BLaER1 treated with 17β-estradiol and CSF1 and Interleukin-3, amounts not matched to agents 10 nM and 100 nM (cell line): ENCODE results near the gene COPE.
A peak's percentile ranks its signal among the peaks of the same experiment; 100 is the strongest.

Experiments
- H3K27ac ChIP-seq, 11 experiments: shearing (Covaris generic); formaldehyde crosslinking; 2 replicates each; pipeline ENCODE4 v1.8.1; 2022
- H3K27me3 ChIP-seq, 11 experiments: shearing (Covaris generic); formaldehyde crosslinking; 2 replicates each; pipeline ENCODE4 v1.8.1; 2022
- H3K36me3 ChIP-seq, 11 experiments: shearing (Covaris generic); formaldehyde crosslinking; 2 replicates each; pipeline ENCODE4 v1.8.1; 2022
- H3K4me1 ChIP-seq, 10 experiments: shearing (Covaris generic); formaldehyde crosslinking; 2 replicates each; pipeline ENCODE4 v1.8.1; 2022
- H3K4me2 ChIP-seq, 11 experiments: shearing (Covaris generic); formaldehyde crosslinking; 2 replicates each; pipeline ENCODE4 v1.8.1; 2022
- H3K4me3 ChIP-seq, 10 experiments: shearing (Covaris generic); formaldehyde crosslinking; 2 replicates each; pipeline ENCODE4 v1.8.1; 2022
- H3K9ac ChIP-seq, 11 experiments: shearing (Covaris generic); formaldehyde crosslinking; 2 replicates each; pipeline ENCODE4 v1.8.1; 2022
- H3K9me3 ChIP-seq, 11 experiments: shearing (Covaris generic); formaldehyde crosslinking; replicated peaks in 1 of 11; 2 replicates each; pipeline ENCODE4 v1.8.1; 2022
- H4K20me1 ChIP-seq, 11 experiments: shearing (Covaris generic); formaldehyde crosslinking; 2 replicates each; pipeline ENCODE4 v1.8.1; 2022
- Cebpa-rat ChIP-seq, 11 experiments: shearing (Covaris generic); IDR thresholded peaks; 2 replicates each; pipeline ENCODE4 v1.8.1; 2022

The COPE gene

DNA sequence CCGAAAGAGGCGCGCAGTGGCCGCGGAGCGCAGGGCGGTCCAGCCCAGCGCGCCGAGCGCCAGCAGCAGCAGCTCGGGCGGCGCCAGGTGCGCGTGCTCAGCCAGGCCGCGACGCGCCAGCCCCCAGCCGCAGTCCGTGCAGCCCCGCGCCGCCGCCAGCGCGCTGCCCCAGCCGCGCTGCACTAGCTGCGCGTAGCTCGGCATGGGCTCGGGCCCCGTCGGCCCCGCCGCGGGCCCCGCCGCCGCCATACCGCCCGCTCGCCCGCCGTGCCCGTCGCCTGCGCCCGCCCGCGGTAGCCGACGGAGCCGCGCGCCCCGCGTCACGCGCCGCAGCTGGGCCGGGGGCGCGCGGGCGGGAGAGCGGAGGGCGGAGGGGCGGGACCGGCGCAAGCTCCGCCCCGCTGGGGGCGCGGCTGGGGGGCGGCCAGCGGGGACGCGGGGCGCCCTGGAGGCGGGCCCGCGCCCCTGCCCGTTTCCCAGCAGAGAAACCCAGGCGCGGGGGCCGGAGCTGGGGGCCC lies 23.3 kb downstream of the COPE start, which contains the start of gene CERS1:
TSS of gene CERS1 (minus strand) at position 335 of the 518 bp plus-strand sequence. CDS start at position 249, 86 bp downstream.
- peaks cover 10 to 74% (median 56%) of the 10 kb centered on the region in 11 experiments; a peak in 19 of 22 replicates for H4K20me1 ChIP-seq
- H3K4me2 ChIP-seq: peak within 1 kb of the TSS; percentile 65 to 81 (median 74)
- H3K27ac ChIP-seq: no peak within 1 kb of the TSS
- peaks cover 19 to 26% (median 21%) of the 10 kb centered on the region in 11 experiments for H3K36me3 ChIP-seq
- peak within 1 kb of the TSS; percentile 21 to 57 (median 43); a peak in 17 of 20 replicates for H3K4me3 ChIP-seq
- 0 out of 22 replicates have a peak within 1 kb of the TSS, but pooled peaks of 2 of the 11 experiments have one; percentile 6 to 39 for H3K9ac ChIP-seq
- no peak for TF ChIP-seq Cebpa-rat (IDR thresholded peaks at IDR 0.05)
- H3K4me1 ChIP-seq: peaks cover 17 to 37% (median 29%) of the 10 kb centered on the region in 10 experiments; a peak in 18 of 20 replicates
- peaks cover 57 to 76% (median 71%) of the 10 kb centered on the region in 11 experiments for H3K27me3 ChIP-seq
- no peaks in the 10 kb centered on the region for H3K9me3 ChIP-seq

DNA sequence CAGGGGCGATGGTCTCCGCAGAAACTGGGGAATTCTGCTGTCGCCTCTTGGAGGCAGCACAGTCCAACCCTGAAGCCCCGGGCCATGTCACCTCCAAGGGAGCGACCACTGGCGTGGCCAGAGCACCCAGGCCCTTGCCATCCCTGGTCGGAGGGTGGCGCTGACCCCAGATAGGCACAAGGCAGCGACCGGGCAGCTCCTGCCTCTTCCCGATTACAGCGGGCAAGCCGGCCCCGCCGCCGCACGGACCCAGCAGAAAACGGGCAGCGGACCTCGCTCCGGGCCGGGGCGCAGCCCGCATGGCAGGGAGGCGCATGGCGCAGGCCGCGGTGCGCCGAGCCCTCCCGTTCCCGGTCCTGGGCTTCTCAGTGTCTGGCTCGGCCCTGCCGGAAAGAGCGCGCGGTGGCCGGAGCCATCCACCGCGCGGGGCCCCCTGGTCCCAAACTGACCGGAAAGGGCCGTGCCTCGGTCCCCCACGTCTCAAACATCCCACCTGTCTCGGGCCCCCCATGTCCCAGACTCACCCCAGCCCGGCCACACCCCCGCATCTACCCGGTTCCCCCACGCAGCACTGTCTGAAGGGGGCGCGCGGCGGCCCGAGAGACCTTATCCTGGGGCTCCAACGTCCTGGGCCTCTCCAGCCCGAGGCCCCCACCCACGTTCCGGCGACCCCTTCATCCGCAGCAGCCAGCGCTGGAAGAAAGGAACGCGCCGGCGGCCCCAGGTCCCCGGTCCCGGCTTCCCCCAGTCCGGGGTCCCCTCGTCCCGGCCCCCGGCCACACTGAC lies 24.0 kb downstream of the COPE start:
- no peaks in the 10 kb centered on the region for H3K9me3 ChIP-seq
- H3K4me2 ChIP-seq: peak overlapping the region; percentile 65 to 81 (median 74)
- H3K27me3 ChIP-seq: peaks cover 57 to 76% (median 71%) of the 10 kb centered on the region in 11 experiments
- 0 out of 22 replicates have a peak overlapping the region, but pooled peaks of 2 of the 11 experiments have one; percentile 6 to 39 for H3K9ac ChIP-seq
- no peak for TF ChIP-seq Cebpa-rat (IDR thresholded peaks at IDR 0.05)
- H3K4me3 ChIP-seq: peak overlapping the region in 9 of 10 experiments; percentile 28 to 57 (median 44); a peak in 16 of 20 replicates
- H3K36me3 ChIP-seq: peaks cover 13 to 19% (median 16%) of the 10 kb centered on the region in 11 experiments
- peaks cover 17 to 37% (median 29%) of the 10 kb centered on the region in 10 experiments; a peak in 18 of 20 replicates for H3K4me1 ChIP-seq
- no peak overlapping the region for H3K27ac ChIP-seq
- peaks cover 4 to 68% (median 50%) of the 10 kb centered on the region in 11 experiments; a peak in 19 of 22 replicates for H4K20me1 ChIP-seq

DNA sequence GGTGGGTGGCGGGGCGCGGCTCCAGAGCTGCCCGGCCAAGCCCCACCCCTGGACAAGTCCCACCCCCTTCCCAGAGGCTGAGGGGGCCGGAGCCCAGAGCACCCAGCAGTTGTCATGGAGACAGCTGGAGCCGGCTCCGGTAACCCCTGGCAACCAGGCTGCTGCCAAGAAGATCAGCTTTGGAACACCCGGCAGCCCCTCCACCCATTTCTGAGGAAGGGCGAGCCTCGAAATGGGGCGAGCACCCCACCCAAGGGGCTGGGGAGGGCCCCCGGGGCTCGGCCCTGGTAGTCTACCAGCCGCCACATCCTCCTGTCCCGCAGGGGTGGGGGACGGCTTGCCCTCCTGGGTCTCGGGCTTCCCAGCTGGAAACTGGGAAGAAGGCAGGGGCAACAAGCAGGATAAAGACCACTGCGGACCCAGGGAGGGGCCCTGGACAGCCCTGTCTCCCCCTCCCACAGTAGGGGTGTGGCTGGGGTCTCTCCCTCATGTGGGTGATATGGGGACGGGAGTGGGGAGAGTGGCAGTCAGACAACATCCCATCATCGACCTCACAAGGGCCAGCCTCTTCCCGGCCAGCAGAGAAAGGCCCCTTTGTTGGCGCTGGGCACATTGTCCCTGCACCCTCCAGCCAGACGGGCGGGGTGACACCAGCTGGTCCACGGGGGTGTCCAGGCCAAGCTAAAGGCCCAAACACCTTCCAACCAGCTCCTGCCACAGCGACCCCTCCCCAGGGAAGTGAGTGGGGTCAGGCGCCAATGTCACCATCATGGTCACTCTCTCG lies 24.7 kb downstream of the COPE start:
- H3K4me1 ChIP-seq: peaks cover 17 to 37% (median 29%) of the 10 kb centered on the region in 10 experiments; a peak in 18 of 20 replicates
- no peak overlapping the region for H3K9ac ChIP-seq
- peaks cover 57 to 76% (median 71%) of the 10 kb centered on the region in 11 experiments for H3K27me3 ChIP-seq
- H3K9me3 ChIP-seq: no peaks in the 10 kb centered on the region
- no peak for TF ChIP-seq Cebpa-rat (IDR thresholded peaks at IDR 0.05)
- peaks cover 0 to 60% (median 43%) of the 10 kb centered on the region in 11 experiments; a peak in 18 of 22 replicates for H4K20me1 ChIP-seq
- peak overlapping the region in 10 of 11 experiments; percentile 29 to 81 (median 74); a peak in 18 of 22 replicates for H3K4me2 ChIP-seq
- H3K36me3 ChIP-seq: peaks cover 5 to 12% (median 8%) of the 10 kb centered on the region in 11 experiments; a peak in 17 of 22 replicates
- H3K27ac ChIP-seq: no peak overlapping the region
- H3K4me3 ChIP-seq: peak overlapping the region in 2 of 10 experiments; percentile 15 to 41; a peak in 2 of 20 replicates

DNA sequence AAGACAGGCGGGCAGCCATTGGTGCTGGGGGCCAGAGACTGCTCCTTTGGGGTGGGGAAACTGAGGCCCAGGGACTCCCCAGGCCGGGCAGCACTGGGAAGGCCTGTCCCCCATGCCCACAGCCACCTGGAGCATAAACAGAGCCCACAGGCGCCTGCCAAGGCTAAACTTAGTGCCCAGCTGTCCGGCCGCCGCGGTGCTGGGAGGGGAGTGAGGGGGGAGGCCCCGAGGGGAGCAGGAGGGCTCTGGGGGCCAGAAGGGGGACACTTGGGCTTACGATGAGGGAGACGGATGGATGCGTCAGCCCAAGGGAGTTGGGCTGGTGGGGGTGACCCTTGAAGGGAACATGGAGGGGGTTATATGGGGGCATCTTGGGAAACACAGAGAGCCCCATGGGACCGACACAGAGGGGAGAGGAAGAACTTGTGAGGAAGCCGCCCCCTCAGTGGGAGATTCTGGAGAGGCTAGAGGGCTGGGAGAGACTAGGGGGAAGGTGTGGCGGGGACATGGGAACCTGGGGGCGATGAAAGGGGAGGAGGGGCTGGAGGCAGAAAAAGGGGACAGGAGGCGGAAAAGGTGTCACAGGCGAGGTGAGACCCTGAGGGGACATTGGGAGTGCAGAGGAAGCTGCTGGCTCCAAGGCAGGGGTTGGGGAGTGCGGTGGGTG lies 25.5 kb downstream of the COPE start:
- Histone ChIP-seq H3K4me1 (peaks cover 17 to 37% (median 29%) of the 10 kb centered on the region in 10 experiments; a peak in 18 of 20 replicates), H3K27ac (no peak overlapping the region), H3K9me3 (no peaks in the 10 kb centered on the region), H3K27me3 (peaks cover 57 to 76% (median 71%) of the 10 kb centered on the region in 11 experiments), H3K4me3 (no peak overlapping the region; a peak in 1 of 20 replicates), H3K4me2 (peak overlapping the region in 9 of 11 experiments; percentile 29 to 81 (median 74); a peak in 17 of 22 replicates), H4K20me1 (peaks cover 0 to 52% (median 36%) of the 10 kb centered on the region in 11 experiments; a peak in 18 of 22 replicates), H3K9ac (peak overlapping the region in 2 of 11 experiments; percentile 13 to 15; a peak in 1 of 22 replicates), H3K36me3 (peaks cover 0 to 4% (median under 1%) of the 10 kb centered on the region in 11 experiments; a peak in 7 of 22 replicates)
- no peak for TF ChIP-seq Cebpa-rat (IDR thresholded peaks at IDR 0.05)

DNA sequence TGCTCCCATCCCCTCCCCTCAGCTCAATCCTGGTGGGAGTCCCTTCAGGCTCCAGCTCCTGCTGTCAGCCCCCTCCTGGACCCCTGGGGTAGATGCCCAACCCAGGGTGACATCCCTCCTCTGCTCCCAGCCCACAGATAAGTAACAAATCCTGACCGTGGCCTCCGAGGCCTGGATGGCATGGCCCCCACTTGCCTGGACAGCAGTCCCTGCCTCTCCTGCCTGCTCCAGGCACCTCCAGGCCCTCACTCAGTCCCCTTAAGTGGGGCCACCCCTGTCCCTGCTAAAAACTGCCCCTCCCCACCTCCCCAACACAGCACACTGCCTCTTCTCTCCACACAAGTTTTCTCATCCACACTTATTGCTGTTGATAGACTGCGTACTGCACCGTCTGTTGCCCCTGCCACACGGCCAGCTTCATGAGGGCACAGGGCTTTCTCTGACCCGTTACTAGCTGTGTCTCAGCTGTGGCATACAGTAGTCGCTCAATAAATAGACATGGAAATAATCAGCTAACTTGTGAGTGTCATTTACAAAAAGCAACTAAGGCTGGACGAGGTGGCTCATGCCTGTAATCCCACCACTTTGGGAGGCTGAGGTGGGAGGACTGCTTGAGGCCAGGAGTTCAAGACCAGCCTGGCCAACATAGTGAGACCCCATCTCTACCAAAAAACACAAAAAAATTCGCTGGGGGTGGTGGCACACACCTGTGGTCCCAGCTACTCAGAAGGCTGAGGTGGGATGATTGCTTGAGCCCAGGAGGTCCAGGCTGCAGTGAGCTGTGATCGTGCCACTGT lies 29.0 kb downstream of the COPE start:
- TF ChIP-seq Cebpa-rat (IDR thresholded peaks at IDR 0.05): no peak
- Histone ChIP-seq H3K9ac (no peak overlapping the region), H3K4me1 (peaks cover 8 to 29% (median 21%) of the 10 kb centered on the region in 10 experiments; a peak in 18 of 20 replicates)

DNA sequence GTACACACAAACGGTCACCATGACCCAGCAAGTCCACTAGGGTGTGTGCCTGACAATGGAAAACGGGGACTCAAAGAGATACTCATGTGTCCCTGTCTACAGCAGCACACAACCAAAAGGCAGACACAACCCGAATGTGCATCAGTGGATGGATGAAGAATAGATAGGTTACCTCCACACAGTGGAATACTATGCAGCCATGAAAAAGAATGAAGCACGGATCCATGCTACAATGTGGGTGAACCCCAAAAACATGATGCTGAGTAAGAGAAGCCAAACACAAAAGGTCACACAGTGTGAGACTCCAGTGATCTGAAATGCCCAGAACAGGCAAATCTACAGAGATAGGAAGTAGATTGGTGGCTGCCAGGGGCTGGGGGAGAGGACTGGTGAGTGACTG lies 32.2 kb downstream of the COPE start:
- Histone ChIP-seq H3K27me3 (peaks cover 0 to 11% (median 9%) of the 10 kb centered on the region in 11 experiments; a peak in 15 of 22 replicates), H3K9me3 (no peaks in the 10 kb centered on the region), H3K4me2 (no peak overlapping the region), H4K20me1 (peaks cover 0 to 4% (median 0%) of the 10 kb centered on the region in 11 experiments; a peak in 2 of 22 replicates), H3K27ac (no peak overlapping the region), H3K9ac (no peak overlapping the region), H3K4me3 (no peak overlapping the region), H3K36me3 (no peaks in the 10 kb centered on the region), H3K4me1 (no peaks in the 10 kb centered on the region)
- TF ChIP-seq Cebpa-rat (IDR thresholded peaks at IDR 0.05): no peak

More for the DNA sequence above, 29.0 kb downstream of the COPE start:
- Histone ChIP-seq H4K20me1 (peaks cover 0 to 18% (median 9%) of the 10 kb centered on the region in 11 experiments; a peak in 16 of 22 replicates), H3K4me2 (no peak overlapping the region), H3K4me3 (no peak overlapping the region), H3K27ac (no peak overlapping the region), H3K9me3 (no peaks in the 10 kb centered on the region), H3K27me3 (peaks cover 29 to 42% (median 41%) of the 10 kb centered on the region in 11 experiments), H3K36me3 (no peaks in the 10 kb centered on the region)

DNA sequence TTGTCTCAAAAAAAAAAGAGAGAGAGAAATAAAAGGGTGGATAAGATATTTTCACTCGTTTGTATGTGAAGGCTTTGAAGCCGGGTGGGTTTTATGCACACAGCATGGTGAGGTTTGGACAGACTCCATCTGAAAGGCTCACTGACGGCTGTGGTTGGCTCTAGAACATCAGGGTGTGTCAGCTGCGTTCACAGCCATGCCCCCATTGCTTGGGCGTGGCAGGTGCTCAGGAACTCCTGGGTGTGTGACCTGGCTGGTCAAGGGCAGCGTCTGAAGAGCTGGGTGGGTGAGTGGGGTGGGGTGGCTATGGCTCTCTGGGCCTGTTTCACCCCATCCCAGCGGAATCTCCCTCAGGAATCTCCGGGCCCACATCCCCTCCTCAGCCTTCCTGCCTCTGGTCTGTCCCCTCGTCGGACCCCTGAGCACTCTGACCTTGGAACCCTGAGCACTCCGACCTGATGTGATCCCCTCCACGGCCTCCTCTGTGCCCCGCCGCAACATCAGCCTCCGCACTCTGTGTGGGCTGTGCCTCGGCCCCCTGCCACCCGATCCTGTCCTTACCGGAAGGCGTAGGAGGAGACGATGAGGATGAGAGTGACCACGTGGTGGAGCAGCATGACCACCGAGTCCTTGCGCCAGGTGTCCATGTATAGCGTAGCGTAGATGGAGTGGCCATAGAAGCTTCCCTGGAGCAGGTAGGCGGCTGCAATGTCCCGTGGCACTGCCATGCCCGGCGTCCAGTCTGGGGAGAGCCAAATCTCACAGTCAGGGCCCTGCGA lies 35.5 kb downstream of the COPE start:
- Histone ChIP-seq H3K9ac (no peak overlapping the region), H3K9me3 (no peaks in the 10 kb centered on the region), H3K27me3 (no peaks in the 10 kb centered on the region), H3K4me3 (no peak overlapping the region), H4K20me1 (peaks cover 0 to 4% (median 0%) of the 10 kb centered on the region in 11 experiments; a peak in 1 of 22 replicates), H3K27ac (no peak overlapping the region), H3K36me3 (no peaks in the 10 kb centered on the region), H3K4me2 (no peak overlapping the region), H3K4me1 (no peaks in the 10 kb centered on the region; a peak in 1 of 20 replicates)
- TF ChIP-seq Cebpa-rat (IDR thresholded peaks at IDR 0.05): no peak
